PC-3 (cell line): ENCODE measurements around the gene CLASP1.

ENCODE experiments used
- CTCF ChIP-seq: fragments of 300-600 bp; sonication (generic); conservative IDR thresholded peaks from 2 replicates; pipeline ENCODE4 v1.5.1; 2017; ENCODE audit warnings: antibody characterized with exemption, low read depth, mild to moderate bottlenecking, low read length
- EZH2 ChIP-seq: fragments of 300-600 bp; sonication (generic); IDR thresholded peaks from one replicate; pipeline ENCODE4 v1.6.1; 2017; ENCODE audit warnings: antibody characterized with exemption, mild to moderate bottlenecking, low read length; ENCODE audit not compliant: unreplicated experiment
- EZH2phosphoT487 ChIP-seq: fragments of 300-600 bp; sonication (generic); IDR thresholded peaks from 2 replicates; pipeline ENCODE4 v1.6.1; 2018; ENCODE audit warnings: mild to moderate bottlenecking, antibody characterized with exemption, low read length, borderline replicate concordance

- TF ChIP-seq CTCF = no peak
- TF ChIP-seq EZH2 = no peak
- no peak for TF ChIP-seq EZH2phosphoT487
Measured at GRCh38 chr2:121348128-121348740, 301.0 kb downstream of the CLASP1 start.
